IPS-15b (cell line): ENCODE results near the gene PHF20.
"Not testable (repeated sequence)": the region's sequence is repeated elsewhere in the genome, so short reads cannot be mapped to it uniquely, and the experiment has no call there.

Experiments
- H3K27me3 ChIP-seq: one replicate; pipeline ENCODE4 v1.6.1; 2013; ENCODE audit warnings: low read length; ENCODE audit not compliant: control insufficient read depth, insufficient read depth
- H3K36me3 ChIP-seq: one replicate; pipeline ENCODE4 v1.6.1; 2013; ENCODE audit warnings: low read length; ENCODE audit not compliant: control insufficient read depth, insufficient read depth
- H3K4me1 ChIP-seq: one replicate; pipeline ENCODE4 v1.6.1; 2013; ENCODE audit warnings: mild to moderate bottlenecking, low read length; ENCODE audit not compliant: control insufficient read depth, insufficient read depth
- H3K4me3 ChIP-seq: one replicate; pipeline ENCODE4 v1.5.1; 2013; ENCODE audit warnings: low read depth, low read length
- H3K9ac ChIP-seq: one replicate; pipeline ENCODE4 v1.6.1; 2013; ENCODE audit warnings: low read depth, mild to moderate bottlenecking, low read length
- H3K9me3 ChIP-seq: one replicate; pipeline ENCODE4 v1.6.1; 2013; ENCODE audit warnings: mild to moderate bottlenecking, low read length; ENCODE audit not compliant: control insufficient read depth, insufficient read depth

The PHF20 gene

GRCh38 chr20:35771689-35772562 is at the start of gene PHF20:
PHF20 (plus strand) TSS chr20:35772015; CDS start chr20:35801523, 29,508 bp downstream.
- Histone ChIP-seq H3K4me3 (peak within 1 kb of the TSS; percentile 67), H3K4me1 (peaks cover 20% of the 10 kb centered on the region), H3K9me3 (no peaks in the 10 kb centered on the region), H3K9ac (peak within 1 kb of the TSS; percentile 61), H3K27me3 (peaks cover 10% of the 10 kb centered on the region), H3K36me3 (peaks cover 4% of the 10 kb centered on the region)

GRCh38 chr20:35723275-35723639 is 48.6 kb upstream of the PHF20 start:
- H3K9me3 ChIP-seq, H3K4me3 ChIP-seq, H3K27me3 ChIP-seq, H3K4me1 ChIP-seq, H3K9ac ChIP-seq: not testable (repeated sequence)
- H3K36me3 ChIP-seq, result peaks cover 65% of the 10 kb centered on the region

DNA sequence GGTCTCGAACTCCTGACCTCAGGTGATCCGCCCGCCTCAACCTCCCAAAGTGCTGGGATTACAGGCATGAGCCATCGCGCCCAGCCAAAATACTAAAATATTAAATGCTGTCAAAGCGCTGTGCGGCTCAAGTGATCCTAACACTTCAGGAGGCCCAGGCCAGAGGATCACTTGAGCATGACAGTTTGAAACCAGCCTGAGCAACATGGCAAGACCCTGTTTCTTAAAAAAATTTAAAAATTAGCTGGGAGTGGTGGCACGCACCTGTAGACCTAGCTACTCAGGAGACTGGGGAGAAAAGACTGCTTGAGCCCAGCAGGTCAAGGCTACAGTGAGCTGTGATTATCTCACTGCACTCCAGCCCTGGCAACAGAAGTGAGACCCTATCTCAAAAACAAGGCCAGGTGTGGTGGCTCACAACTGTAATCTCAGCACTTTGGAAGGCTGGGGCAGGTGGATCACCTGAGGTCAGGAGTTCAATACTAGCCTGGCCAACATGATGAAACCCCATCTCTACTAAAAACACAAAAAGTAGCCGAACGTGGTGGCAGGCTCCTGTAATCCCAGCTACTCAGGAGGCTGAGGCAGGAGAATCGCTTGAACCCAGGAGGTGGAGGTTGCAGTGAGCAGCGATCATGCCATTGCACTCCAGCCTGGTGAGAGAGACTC is 48.0 kb upstream of the PHF20 start:
- not testable (repeated sequence) for H3K9me3 ChIP-seq, H3K4me3 ChIP-seq, H3K9ac ChIP-seq, H3K27me3 ChIP-seq, H3K4me1 ChIP-seq
- H3K36me3 ChIP-seq, result peaks cover 67% of the 10 kb centered on the region

- H3K9ac ChIP-seq, result no peak overlapping the region
- H3K4me3 ChIP-seq, result no peak overlapping the region
- peaks cover 66% of the 10 kb centered on the region for H3K36me3 ChIP-seq
- H3K9me3 ChIP-seq, result no peaks in the 10 kb centered on the region
- H3K27me3 ChIP-seq, result no peaks in the 10 kb centered on the region
- H3K4me1 ChIP-seq, result no peaks in the 10 kb centered on the region
These were observed 47.2 kb upstream of the PHF20 start for GRCh38 chr20:35724321-35725230.

- Histone ChIP-seq H3K4me1 (no peaks in the 10 kb centered on the region), H3K9me3 (no peaks in the 10 kb centered on the region), H3K4me3 (no peak overlapping the region), H3K27me3 (no peaks in the 10 kb centered on the region), H3K9ac (no peak overlapping the region), H3K36me3 (peaks cover 51% of the 10 kb centered on the region)
These were observed 44.7 kb upstream of the PHF20 start for GRCh38 chr20:35726842-35727711.

GRCh38 chr20:35729283-35729807 is 42.5 kb upstream of the PHF20 start:
- Histone ChIP-seq H3K9ac (no peak overlapping the region), H3K9me3 (no peaks in the 10 kb centered on the region), H3K4me1 (no peaks in the 10 kb centered on the region), H3K27me3 (no peaks in the 10 kb centered on the region), H3K36me3 (peaks cover 47% of the 10 kb centered on the region), H3K4me3 (no peak overlapping the region)

- Histone ChIP-seq H3K4me3 (no peak overlapping the region), H3K9me3 (no peaks in the 10 kb centered on the region), H3K9ac (no peak overlapping the region), H3K36me3 (peaks cover 46% of the 10 kb centered on the region), H3K27me3 (no peaks in the 10 kb centered on the region), H3K4me1 (no peaks in the 10 kb centered on the region)
These were observed 41.8 kb upstream of the PHF20 start for GRCh38 chr20:35729836-35730582.

- no peaks in the 10 kb centered on the region for H3K4me1 ChIP-seq
- no peaks in the 10 kb centered on the region for H3K9me3 ChIP-seq
- H3K27me3 ChIP-seq, result no peaks in the 10 kb centered on the region
- peaks cover 46% of the 10 kb centered on the region for H3K36me3 ChIP-seq
- no peak overlapping the region for H3K4me3 ChIP-seq
- no peak overlapping the region for H3K9ac ChIP-seq
These were observed 41.0 kb upstream of the PHF20 start for GRCh38 chr20:35730583-35731468.

DNA sequence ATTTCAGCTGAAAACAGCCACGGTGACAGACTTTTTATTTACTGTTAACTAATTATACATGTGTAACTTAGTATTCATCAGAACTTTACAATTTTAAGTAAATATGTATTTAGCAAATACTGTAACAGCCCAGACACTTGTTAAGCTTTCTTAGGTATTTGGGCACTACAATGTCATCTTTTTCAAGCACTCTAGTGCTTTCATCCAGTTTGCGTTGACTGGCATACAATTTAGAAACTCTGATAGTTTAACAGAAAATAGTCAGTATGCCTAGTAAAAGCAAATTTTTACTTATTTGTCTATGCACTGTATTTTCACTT is 40.4 kb upstream of the PHF20 start:
- H3K36me3 ChIP-seq, result peaks cover 51% of the 10 kb centered on the region
- no peak overlapping the region for H3K4me3 ChIP-seq
- no peak overlapping the region for H3K9ac ChIP-seq
- no peaks in the 10 kb centered on the region for H3K4me1 ChIP-seq
- H3K27me3 ChIP-seq, result no peaks in the 10 kb centered on the region
- no peaks in the 10 kb centered on the region for H3K9me3 ChIP-seq
